HCT116 (cell line): ENCODE measurements around the gene EIF4EBP3.

Source experiments
- CBX3 ChIP-seq: IDR thresholded peaks from 2 replicates; pipeline ENCODE4 v1.6.1; 2012; ENCODE audit warnings: low read depth
- CEBPB ChIP-seq: IDR thresholded peaks from 2 replicates; pipeline ENCODE4 v1.6.1; 2012; ENCODE audit warnings: low read depth
- FOSL1 ChIP-seq: IDR thresholded peaks from 2 replicates; pipeline ENCODE4 v1.6.1; 2012; ENCODE audit warnings: low read depth
- POLR2A ChIP-seq: IDR thresholded peaks from 2 replicates; pipeline ENCODE4 v1.7.0; 2011; ENCODE audit warnings: borderline replicate concordance; ENCODE audit not compliant: insufficient read depth, insufficient read length; ENCODE audit errors: extremely low read depth
- POLR2AphosphoS5 ChIP-seq: IDR thresholded peaks from 2 replicates; pipeline ENCODE4 v1.6.1; 2011; ENCODE audit warnings: mild to moderate bottlenecking, low read depth, low read length, moderate library complexity
- RAD21 ChIP-seq: IDR thresholded peaks from 2 replicates; pipeline ENCODE4 v1.6.1; 2012; ENCODE audit warnings: low read depth, mild to moderate bottlenecking
- REST ChIP-seq: IDR thresholded peaks from 2 replicates; pipeline ENCODE4 v1.6.1; 2012; ENCODE audit warnings: low read depth
- YY1 ChIP-seq: IDR thresholded peaks from 2 replicates; pipeline ENCODE4 v1.6.1; 2011; ENCODE audit warnings: low read length, low read depth, moderate library complexity, mild to moderate bottlenecking; ENCODE audit not compliant: insufficient replicate concordance; ENCODE audit errors: extremely low read depth
- ZBTB33 ChIP-seq: IDR thresholded peaks from 2 replicates; pipeline ENCODE4 v1.6.1; 2011; ENCODE audit warnings: mild to moderate bottlenecking, low read length, moderate library complexity; ENCODE audit not compliant: insufficient replicate concordance; ENCODE audit errors: extremely low read depth
- TF ChIP-seq, protein P1 (sequence below): IDR thresholded peaks from 2 replicates; pipeline ENCODE4 v1.6.1; 2012
- TF ChIP-seq, protein P2 (sequence below), 3 experiments: fragments of 200-600 bp in 1 of 3; sonication (generic) in 1 of 3; IDR thresholded peaks in 2 of 3; conservative IDR thresholded peaks in 1 of 3; 2 replicates each; pipeline ENCODE4 v1.5.1; 2012 to 2017; ENCODE audit warnings: low read depth in 2 of 3, low read length in 2 of 3, antibody characterized with exemption in 1 of 3, borderline replicate concordance in 1 of 3, control low read depth in 1 of 3, mild to moderate bottlenecking in 1 of 3, mixed read lengths in 1 of 3, mixed run types in 1 of 3, moderate library complexity in 1 of 3; ENCODE audit not compliant: insufficient read depth in 1 of 3

GRCh38 chr5:140591747-140592372 lies 44.4 kb downstream of the EIF4EBP3 start:
- TF ChIP-seq ZBTB33 (no peak), POLR2A (no peak), CEBPB (no peak), YY1 (no peak), RAD21 (no peak), POLR2AphosphoS5 (no peak), FOSL1 (no peak), REST (no peak), CBX3 (no peak)
- TF ChIP-seq, protein P1, sequence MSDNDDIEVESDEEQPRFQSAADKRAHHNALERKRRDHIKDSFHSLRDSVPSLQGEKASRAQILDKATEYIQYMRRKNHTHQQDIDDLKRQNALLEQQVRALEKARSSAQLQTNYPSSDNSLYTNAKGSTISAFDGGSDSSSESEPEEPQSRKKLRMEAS, result no peak
- TF ChIP-seq, protein P2, sequence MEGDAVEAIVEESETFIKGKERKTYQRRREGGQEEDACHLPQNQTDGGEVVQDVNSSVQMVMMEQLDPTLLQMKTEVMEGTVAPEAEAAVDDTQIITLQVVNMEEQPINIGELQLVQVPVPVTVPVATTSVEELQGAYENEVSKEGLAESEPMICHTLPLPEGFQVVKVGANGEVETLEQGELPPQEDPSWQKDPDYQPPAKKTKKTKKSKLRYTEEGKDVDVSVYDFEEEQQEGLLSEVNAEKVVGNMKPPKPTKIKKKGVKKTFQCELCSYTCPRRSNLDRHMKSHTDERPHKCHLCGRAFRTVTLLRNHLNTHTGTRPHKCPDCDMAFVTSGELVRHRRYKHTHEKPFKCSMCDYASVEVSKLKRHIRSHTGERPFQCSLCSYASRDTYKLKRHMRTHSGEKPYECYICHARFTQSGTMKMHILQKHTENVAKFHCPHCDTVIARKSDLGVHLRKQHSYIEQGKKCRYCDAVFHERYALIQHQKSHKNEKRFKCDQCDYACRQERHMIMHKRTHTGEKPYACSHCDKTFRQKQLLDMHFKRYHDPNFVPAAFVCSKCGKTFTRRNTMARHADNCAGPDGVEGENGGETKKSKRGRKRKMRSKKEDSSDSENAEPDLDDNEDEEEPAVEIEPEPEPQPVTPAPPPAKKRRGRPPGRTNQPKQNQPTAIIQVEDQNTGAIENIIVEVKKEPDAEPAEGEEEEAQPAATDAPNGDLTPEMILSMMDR (IDR thresholded peaks at IDR 0.05 in 2 of 3, conservative IDR thresholded peaks at IDR 0.05 in 1 of 3; ENCODE audit: borderline replicate concordance in 1 of 3, insufficient read depth in 1 of 3, low read depth in 2 of 3, low read length in 2 of 3), result no peak
